ENCODE measurements around the gene MORC3. TPM values are rescaled to one million over a fixed set of nuclear protein-coding genes. Genes with fewer than 3 reads are reported as not detected.

The MORC3 gene
- total RNA-seq, 2 experiments from 2014 or later = 23.0 to 34.3 TPM

- Histone ChIP-seq H3K9me3 (ENCODE audit: low read length) (no peaks in the 10 kb centered on the region), H3K4me2 (ENCODE audit: low read length) (no peak overlapping the region), H3K9me2 (ENCODE audit: insufficient read depth, low read length) (no peaks in the 10 kb centered on the region), H3K4me3 (ENCODE audit: low read depth, low read length, poor library complexity, severe bottlenecking) (no peak overlapping the region), H4K20me1 (ENCODE audit: insufficient read depth, low read length) (no peaks in the 10 kb centered on the region; the same call in 1 of the 2 replicates), H3K4me1 (ENCODE audit: insufficient read depth, low read length, poor library complexity, severe bottlenecking) (no peaks in the 10 kb centered on the region), H3K79me2 (ENCODE audit: insufficient read depth, low read depth, low read length) (no peaks in the 10 kb centered on the region), H2AFZ (ENCODE audit: low read length) (no peak overlapping the region), H3K27ac (ENCODE audit: low read depth, low read length, poor library complexity, severe bottlenecking) (no peak overlapping the region), H3K36me3 (ENCODE audit: insufficient read depth, low read length) (peaks cover 13% of the 10 kb centered on the region)
- ChIA-PET CTCF (ENCODE audit: unreplicated experiment) (no interaction called here), POLR2A (no interaction called here)
- intact Hi-C loops (cut with micrococcal nuclease; ENCODE audit: unreplicated experiment) = loop anchor here (5.0 kb wide), 2 partner anchors 165 to 505 kb away; no protein-coding TSS in a partner anchor
- TF ChIP-seq CTCF (conservative IDR thresholded peaks at IDR 0.05; ENCODE audit: low read length) = peak; percentile 86
- no peak for TF ChIP-seq EZH2phosphoT487 (IDR thresholded peaks at IDR 0.05; ENCODE audit: borderline replicate concordance, low read depth, low read length)
- BruUV-seq (replicated peaks) = no TSS peak
- DNase-seq (ENCODE audit: low spot score) = peak; percentile 53
These were observed 102.5 kb downstream of the MORC3 start for GRCh38 chr21:36422279-36423098.

GRCh38 chr21:36423771-36424433, 103.9 kb downstream of the MORC3 start:
- Histone ChIP-seq H3K4me1 (ENCODE audit: insufficient read depth, low read length, poor library complexity, severe bottlenecking) (no peaks in the 10 kb centered on the region), H3K4me2 (ENCODE audit: low read length) (no peak overlapping the region), H3K79me2 (ENCODE audit: insufficient read depth, low read depth, low read length) (no peaks in the 10 kb centered on the region), H3K9me2 (ENCODE audit: insufficient read depth, low read length) (no peaks in the 10 kb centered on the region), H3K9me3 (ENCODE audit: low read length) (no peaks in the 10 kb centered on the region), H3K36me3 (ENCODE audit: insufficient read depth, low read length) (0 out of 2 replicates have a peak, but pooled peaks cover 4% of the 10 kb centered on the region), H4K20me1 (ENCODE audit: insufficient read depth, low read length) (no peaks in the 10 kb centered on the region; the same call in 1 of the 2 replicates), H3K27ac (ENCODE audit: low read depth, low read length, poor library complexity, severe bottlenecking) (no peak overlapping the region), H3K4me3 (ENCODE audit: low read depth, low read length, poor library complexity, severe bottlenecking) (no peak overlapping the region), H2AFZ (ENCODE audit: low read length) (no peak overlapping the region)
- TF ChIP-seq CTCF (conservative IDR thresholded peaks at IDR 0.05; ENCODE audit: low read length) (no peak), EZH2phosphoT487 (IDR thresholded peaks at IDR 0.05; ENCODE audit: borderline replicate concordance, low read depth, low read length) (no peak)
- BruUV-seq (replicated peaks) = no TSS peak
- POLR2A ChIA-PET = no interaction called here
- intact Hi-C loops (cut with micrococcal nuclease; ENCODE audit: unreplicated experiment) = loop anchor here (5.0 kb wide), 2 partner anchors 163 to 503 kb away; no protein-coding TSS in a partner anchor
- DNase-seq (ENCODE audit: low spot score) = no peak
- CTCF ChIA-PET (ENCODE audit: unreplicated experiment) = no interaction called here

Data from OCI-LY7 (cell line).